HG02571 (cell line): ENCODE results near the gene TSPAN11.

ENCODE experiments used
- ATAC-seq: cut with Tn5 transposase; IDR thresholded peaks from one replicate; pipeline ENCODE4 v1.9.1; 2021; ENCODE audit warnings: mild to moderate bottlenecking, moderate library complexity; ENCODE audit not compliant: unreplicated experiment

TSPAN11 gene

DNA sequence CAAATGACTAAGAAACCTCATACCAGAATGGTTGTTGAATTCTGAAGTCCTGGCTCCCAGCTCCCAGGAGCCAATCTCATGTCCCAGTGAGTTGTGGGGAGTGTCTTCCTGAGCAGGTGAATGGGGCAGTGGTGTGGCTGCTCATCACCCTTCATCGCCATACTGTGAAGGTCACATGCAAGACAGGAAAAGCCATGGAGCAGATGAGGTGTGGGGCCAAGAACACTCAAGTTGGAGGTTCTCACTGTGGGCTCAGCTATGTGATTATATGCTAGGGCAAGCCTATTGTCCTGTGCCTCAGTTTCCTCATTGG lies 16.6 kb upstream of the TSPAN11 start:
- ATAC-seq = no peak

DNA sequence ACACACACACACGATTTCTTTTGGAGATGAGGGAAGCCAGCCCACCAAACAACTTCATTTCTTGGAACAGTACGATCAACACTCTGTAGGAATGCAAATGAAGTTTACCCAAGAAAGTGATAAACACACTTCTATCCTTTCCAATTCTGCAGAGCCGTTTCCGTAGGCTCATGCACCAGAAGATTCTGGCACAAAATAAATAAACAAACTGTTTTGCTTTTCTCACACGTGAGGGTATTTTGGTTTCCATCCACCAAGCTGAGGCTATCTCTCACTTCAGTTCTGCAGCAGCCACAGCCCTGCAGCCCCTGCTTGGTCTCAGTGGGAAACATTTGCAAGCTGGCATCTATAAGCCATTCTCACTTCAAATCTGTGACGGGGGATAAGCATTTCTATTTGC lies 15.3 kb upstream of the TSPAN11 start:
- ATAC-seq = no peak

DNA sequence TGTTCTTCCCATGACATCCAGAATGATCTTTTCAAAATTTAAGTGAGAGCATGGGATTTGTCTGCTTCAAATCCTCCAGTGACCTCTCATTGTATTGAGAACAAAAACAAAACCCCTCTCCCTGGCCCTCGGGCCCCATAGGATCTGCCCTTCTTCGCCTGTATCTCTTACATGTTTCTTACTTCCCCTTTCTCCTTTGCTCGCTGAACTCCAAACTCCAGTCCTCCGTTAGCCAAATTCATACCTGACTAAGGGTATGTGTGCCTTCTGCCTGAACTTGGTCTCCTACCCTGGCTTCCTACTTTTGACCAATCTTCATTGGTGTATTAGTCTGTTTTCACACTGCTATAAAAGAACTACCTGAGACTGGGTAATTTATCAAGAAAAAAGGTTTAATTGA lies 13.2 kb upstream of the TSPAN11 start:
- ATAC-seq = no peak

DNA sequence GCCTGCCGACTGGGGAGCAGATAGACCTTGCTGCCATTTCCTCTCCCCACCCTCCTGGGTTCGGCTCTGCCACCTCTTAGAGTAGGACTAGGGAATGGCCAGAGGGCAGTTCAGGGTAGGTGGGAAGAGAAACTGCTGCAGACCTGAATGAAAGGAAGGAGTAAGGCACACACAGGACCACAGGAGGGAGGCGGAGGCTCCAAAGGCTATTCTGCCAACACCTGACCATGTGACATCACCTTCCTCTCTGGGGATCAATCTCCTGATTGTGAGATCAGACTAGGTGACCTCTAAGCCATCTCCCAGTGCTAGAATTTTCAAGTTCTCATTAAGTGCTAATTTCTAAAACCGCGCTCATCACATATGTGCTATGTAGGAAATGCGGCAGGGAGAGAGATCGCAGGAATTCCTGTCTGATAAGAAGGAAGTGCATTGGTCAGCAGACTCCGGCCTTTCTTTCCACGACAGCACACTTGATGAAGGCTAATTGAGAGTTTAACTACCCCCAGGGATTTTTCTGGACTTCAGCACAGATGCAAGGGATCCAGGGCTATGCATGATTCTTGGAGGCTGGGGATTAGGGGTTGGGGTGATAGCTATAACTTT lies 11.5 kb upstream of the TSPAN11 start:
- no peak for ATAC-seq

DNA sequence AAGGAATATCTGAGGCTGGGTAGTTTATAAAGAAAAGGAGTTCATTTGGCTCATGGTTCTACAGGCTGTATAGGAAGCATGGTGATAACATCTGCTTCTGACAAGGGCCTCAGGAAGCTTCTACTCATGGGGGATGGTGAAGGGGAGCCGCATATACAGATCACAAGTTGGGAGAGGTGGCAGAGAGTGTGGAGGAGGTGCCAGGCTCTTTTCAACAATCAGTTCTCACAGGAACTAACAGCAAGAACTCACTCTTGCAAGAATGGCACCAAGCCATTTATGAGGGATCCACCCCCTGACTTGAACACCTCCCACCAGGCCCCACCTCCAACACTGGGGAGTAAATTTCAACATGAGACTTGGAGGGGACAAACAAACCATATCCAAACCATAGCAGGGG lies 3.5 kb upstream of the TSPAN11 start:
- ATAC-seq = no peak

DNA sequence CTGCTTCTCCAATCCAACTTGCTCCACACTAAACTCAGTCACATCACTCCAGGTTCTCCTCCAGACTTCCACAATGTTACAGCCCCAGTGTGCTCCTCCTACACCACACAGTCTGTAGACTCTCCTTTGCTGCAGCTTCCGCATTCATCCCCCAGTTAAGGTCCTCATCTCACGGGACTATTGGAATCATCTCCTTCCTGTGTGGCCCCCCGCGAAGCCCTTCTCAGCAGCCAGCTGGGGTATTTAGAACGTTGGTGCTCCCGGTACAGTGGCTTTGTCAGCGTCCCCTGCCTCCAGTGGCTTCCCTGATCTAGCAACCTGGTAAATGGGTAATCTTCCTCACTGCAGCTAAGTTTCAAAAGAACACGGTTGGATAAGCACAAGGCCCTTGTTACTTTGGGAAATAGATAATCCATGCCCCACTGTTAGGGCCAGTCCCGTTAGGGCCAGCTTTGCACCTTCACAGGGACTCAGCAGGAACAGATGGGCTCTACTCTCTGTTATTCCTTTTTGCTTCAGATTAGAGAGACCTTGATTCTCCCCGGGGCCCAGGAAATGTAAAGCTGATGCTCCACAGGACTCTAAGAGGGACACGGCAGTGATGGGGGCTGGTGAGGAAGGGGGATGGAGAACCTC lies 823 bp upstream of the TSPAN11 start:
- ATAC-seq = no peak

DNA sequence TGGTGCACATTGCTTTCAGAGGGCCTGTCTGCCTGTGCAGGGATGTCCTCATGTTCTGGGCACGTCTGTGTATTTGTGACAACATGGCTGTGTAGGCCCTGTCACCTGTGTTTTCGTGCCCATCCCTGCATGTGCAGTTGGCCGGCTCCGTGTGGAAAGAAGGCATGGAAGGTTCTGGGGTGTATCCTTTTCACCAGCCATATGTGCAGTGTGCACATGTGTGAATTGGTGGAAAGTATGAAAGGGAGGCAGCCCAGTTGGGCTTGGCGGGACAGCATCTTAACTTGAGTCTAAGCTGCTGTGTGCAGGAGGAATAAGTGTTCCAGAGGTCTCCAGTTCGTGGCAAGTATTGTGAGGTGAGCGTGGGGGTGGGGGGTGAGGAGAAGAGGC lies 669 bp downstream of the TSPAN11 start:
- no peak for ATAC-seq

DNA sequence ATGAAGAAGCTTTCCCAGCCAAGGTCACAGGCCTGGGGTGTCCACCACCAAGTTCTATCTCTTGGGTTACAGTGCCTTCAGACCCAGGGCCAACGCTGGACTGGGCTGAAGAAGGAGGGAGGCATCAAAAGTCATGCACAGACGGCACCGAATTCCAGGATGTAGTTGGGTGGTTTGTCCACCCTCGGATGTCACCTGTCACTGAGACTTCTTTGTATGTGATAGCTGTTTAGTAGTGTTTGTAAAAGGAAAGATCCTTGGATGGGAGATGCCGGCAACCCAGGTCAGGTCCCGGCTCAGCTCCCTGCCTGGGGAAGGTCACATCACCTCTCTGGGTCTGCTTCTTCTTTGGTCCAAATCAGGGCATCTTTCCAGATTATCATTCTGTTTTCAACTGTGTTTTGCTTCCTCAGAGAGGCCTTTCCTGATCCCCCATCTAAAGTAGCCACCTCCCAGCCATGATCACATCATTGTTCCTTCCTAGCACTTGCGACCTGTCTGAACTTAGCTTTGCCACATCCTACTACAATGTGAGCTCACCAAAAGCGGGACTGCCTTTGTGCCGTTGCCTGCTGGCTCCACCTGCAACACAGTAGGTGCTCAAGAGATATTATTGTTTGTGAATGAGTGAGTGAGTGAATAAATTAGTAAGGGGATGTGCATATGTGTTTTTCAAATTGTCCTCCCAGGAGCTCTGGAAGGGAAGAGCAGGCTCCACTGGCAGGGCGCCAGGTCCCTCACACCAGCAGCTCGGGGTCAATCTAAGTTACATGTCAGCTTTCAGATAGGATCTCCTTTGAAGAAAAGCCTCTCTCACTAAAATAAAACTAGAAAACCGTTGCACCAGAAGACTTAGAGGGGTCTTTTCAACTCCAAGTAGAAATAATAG lies 2.1 kb downstream of the TSPAN11 start:
- no peak for ATAC-seq

DNA sequence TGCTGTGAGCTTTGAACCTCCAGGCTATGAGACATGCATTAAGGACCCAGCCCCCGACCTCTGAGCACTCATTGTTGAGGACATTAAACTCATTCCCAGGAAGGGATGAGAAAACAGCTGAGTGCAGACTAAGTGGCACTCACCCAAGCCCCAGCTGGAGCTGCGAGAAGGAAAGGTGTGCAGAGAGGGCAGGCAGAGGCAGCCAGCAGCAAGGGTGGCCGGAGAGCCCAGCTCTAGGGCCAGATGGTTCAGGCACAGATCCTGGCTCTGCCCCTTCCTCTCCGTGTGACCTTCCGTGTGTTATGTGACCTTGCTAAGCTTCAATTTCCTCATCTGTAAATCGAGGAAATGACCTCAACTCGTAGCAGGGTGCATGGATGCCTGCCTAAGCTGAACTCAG lies 3.7 kb downstream of the TSPAN11 start:
- no peak for ATAC-seq

DNA sequence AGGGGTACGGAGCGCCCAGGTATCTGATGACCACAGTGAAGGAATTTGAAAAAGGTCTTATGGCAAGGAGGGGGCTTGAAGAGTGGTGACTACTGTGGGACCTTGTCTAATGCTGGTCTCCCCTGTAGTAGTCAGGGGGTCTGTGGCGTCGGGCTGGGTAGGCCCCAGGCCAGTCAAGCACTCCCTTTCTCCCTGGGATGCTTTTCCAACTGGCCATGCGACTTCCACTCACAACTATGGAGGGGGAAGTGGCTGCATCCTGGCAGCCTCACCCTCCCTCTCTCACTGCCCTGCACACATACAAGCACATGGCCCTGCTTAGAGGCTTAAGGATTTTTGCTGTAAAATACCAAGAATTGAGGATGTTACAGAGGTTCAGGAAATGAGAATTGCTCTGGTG lies 4.1 kb downstream of the TSPAN11 start:
- ATAC-seq = no peak

DNA sequence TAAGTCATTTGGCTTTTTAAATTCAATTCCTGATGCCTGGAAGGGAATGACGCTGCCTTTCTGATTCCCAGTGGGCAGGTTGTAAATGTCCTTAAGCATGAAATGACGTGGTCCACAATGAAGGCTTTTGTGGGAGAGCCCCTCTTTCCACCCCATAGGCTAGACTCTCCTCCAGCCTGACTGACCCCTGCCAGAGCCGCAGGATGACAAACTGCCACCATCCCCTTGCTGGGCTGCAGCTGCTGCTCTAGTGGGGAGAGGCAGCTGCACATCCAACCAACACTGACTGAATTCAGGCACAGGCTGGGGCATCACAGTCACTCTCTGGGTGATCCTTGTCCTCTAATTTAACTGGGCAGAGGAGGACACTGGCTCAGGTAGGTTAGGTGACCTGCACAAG lies 6.3 kb downstream of the TSPAN11 start:
- no peak for ATAC-seq

DNA sequence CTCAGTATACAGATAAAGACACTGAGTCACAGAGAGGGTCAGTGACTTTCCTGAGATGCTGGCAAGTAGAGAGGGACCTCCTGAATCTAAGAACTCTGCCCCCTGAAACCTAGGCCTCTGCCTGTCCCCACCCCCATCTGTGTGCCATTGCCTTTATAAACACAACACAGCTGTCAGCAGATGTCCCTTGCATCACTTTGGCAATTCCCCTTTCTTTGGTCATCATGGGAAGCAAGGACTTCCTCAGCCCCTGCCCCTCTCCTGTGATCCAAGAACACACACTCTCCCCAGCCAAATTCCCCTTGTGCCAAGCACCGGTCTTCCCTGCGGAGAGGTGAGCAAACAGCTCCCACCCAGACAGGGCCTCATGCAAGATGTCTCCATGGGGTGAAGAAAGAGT lies 8.3 kb downstream of the TSPAN11 start:
- no peak for ATAC-seq

DNA sequence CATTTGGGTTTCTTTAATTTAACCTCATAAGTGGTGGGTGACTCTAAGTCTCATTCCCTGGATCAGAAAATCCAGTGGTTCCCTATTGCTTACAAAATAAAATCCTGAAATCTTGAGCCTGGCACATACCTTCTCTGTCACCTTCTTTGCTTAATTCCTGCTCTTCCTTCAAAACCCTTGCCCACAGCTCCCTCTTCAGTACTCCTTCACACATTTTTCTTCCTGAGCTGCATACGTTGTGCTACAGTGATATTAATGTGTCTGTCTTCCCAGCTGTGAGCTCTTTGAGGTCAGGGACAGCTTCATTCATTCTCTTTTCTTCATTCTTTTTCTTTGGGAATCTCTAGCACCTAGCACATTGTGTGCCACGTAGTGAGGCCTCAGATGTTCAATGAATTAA lies 9.5 kb downstream of the TSPAN11 start:
- ATAC-seq = no peak

DNA sequence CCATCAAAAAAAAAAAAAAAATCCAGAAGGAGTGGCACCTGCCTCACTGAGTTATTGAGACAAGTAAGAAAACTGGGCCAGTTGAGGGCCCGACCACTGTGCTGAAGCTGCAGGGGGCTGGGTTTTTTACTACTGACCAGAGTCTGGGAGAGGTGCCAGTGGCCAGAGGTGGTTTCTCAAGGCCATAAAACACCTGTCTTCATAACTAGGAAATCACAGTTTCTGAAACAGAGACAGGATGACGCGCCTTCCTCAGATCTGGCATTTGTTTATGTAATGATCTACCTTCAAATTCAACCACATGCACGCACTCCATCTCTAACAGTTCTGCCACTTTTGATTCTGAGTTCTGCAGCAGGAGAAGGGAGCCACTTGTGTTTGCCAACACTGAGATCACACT lies 12.7 kb downstream of the TSPAN11 start:
- no peak for ATAC-seq

DNA sequence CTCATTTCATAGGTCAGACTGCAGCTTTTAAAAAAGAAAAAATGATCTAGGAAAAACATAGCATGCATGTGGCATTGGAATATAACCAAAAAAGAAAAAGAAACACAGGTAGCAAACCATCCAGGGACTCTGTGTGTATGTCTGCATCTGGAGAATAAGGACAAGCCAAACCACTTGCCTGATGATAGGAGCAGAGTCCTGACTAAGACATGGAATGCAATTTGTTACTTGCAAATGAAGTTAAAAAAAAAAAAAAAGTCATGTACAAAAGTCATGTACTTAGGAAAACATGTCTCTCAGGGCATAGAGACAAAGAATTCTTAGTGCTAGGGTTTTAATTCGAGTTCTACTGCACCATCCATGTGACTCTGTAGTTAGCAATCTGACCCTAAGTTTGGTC lies 15.9 kb downstream of the TSPAN11 start:
- ATAC-seq = no peak

DNA sequence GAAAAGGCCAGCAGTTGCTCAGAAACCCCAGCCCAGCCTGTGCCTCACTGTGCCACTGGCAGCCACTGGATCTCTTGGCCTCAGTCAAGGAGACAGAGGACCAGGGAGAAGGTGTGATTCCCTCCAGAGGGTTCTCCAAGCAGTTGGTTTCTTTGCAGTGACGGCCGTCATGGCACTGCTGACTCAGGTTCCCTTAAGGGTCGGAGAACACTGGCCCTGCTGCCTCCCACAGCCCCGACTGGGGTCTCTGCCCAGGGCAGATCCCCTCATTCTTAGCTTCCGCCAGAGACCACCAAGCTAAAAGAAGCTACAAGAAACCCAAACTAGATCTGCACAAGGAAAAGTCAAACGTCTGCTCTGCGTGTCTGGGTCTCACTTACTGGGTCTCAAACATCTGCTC lies 16.4 kb downstream of the TSPAN11 start:
- ATAC-seq = no peak

DNA sequence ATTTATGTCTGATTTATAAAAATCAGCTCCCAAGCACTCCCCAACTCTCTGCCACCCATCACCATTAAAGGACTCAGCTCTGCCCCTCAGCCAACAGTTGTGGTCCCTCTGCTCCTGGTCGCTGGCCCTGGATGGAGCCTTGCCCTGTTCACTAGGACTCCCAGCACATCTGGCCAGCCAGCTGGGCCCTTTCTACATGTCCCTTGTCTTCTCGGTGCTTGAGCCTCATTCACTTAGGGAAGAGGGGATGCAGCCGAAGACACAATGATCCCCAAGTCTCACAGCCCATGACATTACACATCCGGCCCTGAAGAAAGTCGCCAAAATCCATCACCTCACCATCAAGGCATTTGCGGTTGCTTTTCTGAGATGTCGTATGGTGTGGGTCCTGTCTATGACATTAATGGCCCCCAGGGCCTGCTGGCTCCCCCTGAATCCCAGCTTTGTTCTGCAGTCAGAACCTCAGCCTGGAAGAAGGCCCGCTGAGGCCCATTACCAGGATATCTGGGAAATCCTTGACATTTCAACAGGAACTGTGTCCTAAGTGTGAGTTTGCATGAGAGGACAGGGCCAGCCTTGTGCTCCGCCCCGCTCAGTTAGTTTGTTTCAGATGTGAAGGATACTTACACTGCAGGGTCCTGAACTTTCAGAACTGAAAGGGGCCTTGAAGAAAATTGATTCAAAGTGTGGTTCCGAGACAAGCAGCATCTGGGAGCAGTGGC lies 19.1 kb downstream of the TSPAN11 start:
- ATAC-seq = no peak

DNA sequence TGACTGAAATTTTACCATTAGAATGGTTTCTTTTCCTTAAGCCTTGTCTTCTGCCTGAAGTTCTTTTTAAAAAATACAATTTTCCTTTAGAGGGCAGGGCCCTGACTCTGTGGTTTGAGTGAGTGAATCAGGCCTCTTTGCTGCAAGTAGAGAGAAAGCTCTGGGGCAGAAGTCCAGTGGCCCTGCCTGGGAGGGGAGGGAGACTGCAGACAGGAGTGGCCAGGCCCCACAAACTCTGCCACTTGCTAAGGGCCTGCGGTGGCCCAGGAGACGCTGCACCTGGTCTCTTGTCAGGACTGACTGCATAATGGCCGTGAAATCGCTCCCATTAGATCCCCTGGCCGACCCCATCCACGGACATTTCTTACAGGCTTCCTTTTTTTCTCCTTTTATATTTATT lies 25.5 kb downstream of the TSPAN11 start:
- no peak for ATAC-seq

DNA sequence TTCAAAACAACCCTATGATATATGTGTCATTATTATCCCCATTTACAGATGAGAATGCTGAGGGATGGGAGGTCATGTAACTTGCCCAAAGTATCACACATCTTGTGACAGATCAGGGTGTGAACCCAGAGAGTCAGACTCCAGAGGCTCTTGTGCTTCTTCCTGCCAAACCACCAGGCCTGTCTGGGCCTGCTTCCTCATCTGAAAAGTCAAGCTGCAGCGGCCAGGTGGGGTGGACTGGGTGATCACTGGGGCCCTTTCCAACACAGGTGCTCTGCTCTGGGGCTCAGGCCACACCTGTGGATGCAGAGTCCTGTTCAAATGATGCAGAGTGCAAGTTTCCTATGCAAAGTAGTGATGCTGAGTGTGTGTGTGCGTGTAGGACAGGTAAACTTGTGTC lies 26.7 kb downstream of the TSPAN11 start:
- ATAC-seq = no peak

DNA sequence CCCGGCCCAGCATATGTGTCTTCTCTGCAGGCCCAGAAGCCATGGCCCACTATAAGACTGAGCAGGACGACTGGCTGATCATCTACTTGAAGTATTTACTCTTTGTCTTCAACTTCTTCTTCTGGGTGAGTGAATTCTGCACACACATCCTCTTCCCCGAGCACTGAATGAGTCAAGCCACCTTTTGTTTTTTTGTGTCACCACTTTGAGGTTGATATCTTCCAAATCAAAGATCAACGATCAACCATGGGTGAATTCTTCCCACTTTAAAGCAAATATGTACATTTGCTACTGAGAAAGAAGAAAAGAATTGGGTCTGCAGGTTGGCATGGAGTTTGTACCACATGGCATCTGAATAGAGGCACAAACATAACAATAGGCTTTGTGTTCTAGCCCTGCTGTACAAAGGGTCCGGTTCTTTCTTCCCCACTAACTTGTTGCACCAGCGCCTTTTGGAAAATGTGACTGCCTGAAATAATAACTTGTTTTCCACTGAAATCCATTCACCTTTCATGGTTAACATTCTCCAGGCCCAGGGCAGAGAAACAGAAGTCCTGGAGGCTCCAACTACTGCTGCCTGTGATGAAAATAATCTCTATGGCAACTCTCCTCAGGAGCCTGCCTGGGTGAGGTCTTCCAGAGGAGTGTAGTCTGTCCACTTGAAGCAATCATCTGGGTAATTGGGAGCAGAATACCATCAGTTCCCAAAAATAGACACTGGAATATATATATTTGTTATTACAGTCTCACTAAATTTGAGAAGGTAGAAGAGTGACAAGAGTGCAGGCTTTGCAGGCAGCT lies 27.6 kb downstream of the TSPAN11 start:
- no peak for ATAC-seq

DNA sequence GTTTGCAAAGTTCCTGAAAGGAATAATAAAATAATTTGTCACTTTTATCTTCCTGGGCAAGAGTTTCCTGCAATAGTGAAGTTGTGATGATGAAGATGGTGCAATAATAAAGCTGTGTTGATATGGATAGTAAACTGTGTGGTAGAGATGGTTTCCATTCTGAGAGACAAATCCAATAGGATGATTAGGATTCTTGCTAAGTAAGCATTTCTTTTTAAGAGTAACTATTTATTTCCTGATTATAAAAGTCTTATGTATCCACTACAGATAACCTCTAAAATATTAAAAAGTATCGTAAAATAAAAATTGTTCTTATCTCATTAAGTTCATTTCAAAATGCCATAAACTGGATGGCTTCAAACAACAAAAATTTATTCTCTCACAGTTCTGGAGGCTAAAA lies 28.7 kb downstream of the TSPAN11 start:
- ATAC-seq = no peak
